ENCODE data around the gene UBAP2.
A peak's percentile ranks its signal among the peaks of the same experiment; 100 is the strongest.

UBAP2 gene

GRCh38 chr9:33917036-33917435, 131.7 kb downstream of the UBAP2 start:
- FAIRE-seq (no peak), DNase-seq (ENCODE audit: insufficient read length, low spot score) (no peak)
- TF ChIP-seq POLR2A (IDR thresholded peaks at IDR 0.05; ENCODE audit: low read depth, low read length) (no peak), POLR2AphosphoS5 (IDR thresholded peaks at IDR 0.05; ENCODE audit: low read depth, low read length) (no peak), POU2F2 (IDR thresholded peaks at IDR 0.05; ENCODE audit: low read depth, low read length) (no peak), SPI1 (IDR thresholded peaks at IDR 0.05; ENCODE audit: low read depth, low read length) (no peak), PAX5 (IDR thresholded peaks at IDR 0.05; ENCODE audit: insufficient read depth, low read length, severe bottlenecking) (no peak), TAF1 (IDR thresholded peaks at IDR 0.05; ENCODE audit: low read depth, low read length) (no peak)

DNA sequence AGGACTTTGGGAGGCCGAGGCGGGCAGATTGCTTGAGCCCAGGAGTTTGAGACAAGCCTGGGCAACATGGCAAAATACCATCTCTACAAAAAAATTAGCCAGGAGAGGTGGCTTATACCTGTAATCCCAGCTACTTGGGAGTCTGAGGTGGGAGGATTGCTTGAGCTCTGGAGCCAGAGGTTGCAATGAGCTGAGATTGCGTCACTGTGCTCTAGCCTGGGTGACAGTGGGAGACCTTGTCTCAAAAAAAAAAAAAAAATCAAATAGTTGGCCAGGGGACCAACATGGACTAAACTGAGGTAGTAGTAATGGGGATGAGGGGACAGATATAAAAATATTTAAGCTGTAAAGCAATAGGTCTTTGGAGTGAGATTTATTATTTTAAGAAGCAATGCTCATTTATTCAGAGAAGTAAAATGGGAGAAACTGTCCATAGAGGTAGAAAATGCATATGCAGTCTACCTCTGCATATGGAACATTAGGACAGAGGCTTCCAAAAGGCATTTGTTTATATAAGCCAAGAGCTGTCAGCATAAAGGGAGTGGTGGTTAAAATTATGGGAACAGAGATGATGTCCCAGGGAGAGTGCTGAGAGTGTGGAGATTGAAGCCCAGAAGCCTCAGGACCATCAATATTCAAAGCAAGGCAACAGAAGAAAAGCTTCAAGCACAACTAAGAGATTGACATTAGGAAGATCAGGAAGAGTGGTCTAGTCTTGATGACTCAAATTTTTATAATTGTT, 133.6 kb downstream of the UBAP2 start:
- DNase-seq (ENCODE audit: insufficient read length, low spot score) (no peak), FAIRE-seq (no peak)
- TF ChIP-seq POU2F2 (IDR thresholded peaks at IDR 0.05; ENCODE audit: low read depth, low read length) (no peak), POLR2A (IDR thresholded peaks at IDR 0.05; ENCODE audit: low read depth, low read length) (no peak), SPI1 (IDR thresholded peaks at IDR 0.05; ENCODE audit: low read depth, low read length) (no peak)

- DNase-seq (ENCODE audit: insufficient read length, low spot score) (no peak), FAIRE-seq (no peak)
- no peak for TF ChIP-seq PAX5 (IDR thresholded peaks at IDR 0.05; ENCODE audit: insufficient read depth, low read length, severe bottlenecking)
Observed at GRCh38 chr9:33913541-33913940, 135.1 kb downstream of the UBAP2 start.

DNA sequence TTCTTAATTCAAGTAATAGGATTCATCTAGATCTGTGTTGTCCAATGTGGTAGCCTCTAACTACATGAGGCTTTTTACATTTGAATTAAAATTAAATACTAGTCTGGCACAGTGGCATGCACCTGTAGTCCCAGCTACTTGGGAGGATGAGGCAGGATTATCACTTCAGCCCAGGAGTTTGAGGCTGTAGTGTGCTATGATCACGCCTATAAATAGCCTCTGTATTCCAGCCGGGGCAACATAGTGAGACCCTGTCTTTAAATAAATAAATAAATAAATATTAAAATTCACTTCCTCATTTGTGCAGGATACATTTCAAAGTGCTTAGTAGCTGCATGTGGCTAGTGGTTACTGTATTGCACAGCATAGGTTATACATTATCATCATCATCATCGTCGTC, 139.9 kb downstream of the UBAP2 start:
- no peak for TF ChIP-seq SPI1 (IDR thresholded peaks at IDR 0.05; ENCODE audit: low read depth, low read length)
- TF ChIP-seq POLR2AphosphoS5 (IDR thresholded peaks at IDR 0.05; ENCODE audit: low read depth, low read length), result no peak
- TF ChIP-seq PAX5 (IDR thresholded peaks at IDR 0.05; ENCODE audit: insufficient read depth, low read length, severe bottlenecking), result no peak
- TF ChIP-seq POLR2A (IDR thresholded peaks at IDR 0.05; ENCODE audit: low read depth, low read length), result no peak
- TF ChIP-seq POU2F2 (IDR thresholded peaks at IDR 0.05; ENCODE audit: low read depth, low read length), result no peak
- no peak for TF ChIP-seq TAF1 (IDR thresholded peaks at IDR 0.05; ENCODE audit: low read depth, low read length)
- FAIRE-seq (no peak), DNase-seq (ENCODE audit: insufficient read length, low spot score) (no peak)

GRCh38 chr9:33908114-33908513, 140.6 kb downstream of the UBAP2 start:
- TF ChIP-seq POLR2A (IDR thresholded peaks at IDR 0.05; ENCODE audit: low read depth, low read length) (no peak), PAX5 (IDR thresholded peaks at IDR 0.05; ENCODE audit: insufficient read depth, low read length, severe bottlenecking) (no peak), TAF1 (IDR thresholded peaks at IDR 0.05; ENCODE audit: low read depth, low read length) (no peak)
- DNase-seq (ENCODE audit: insufficient read length, low spot score) (no peak), FAIRE-seq (no peak)

GRCh38 chr9:33907347-33907746, 141.3 kb downstream of the UBAP2 start:
- DNase-seq (ENCODE audit: insufficient read length, low spot score) (no peak), FAIRE-seq (no peak)
- TF ChIP-seq PAX5 (IDR thresholded peaks at IDR 0.05; ENCODE audit: insufficient read depth, low read length, severe bottlenecking), result no peak
- TF ChIP-seq POU2F2 (IDR thresholded peaks at IDR 0.05; ENCODE audit: low read depth, low read length), result no peak
- TF ChIP-seq SPI1 (IDR thresholded peaks at IDR 0.05; ENCODE audit: low read depth, low read length), result no peak
- TF ChIP-seq POLR2A (IDR thresholded peaks at IDR 0.05; ENCODE audit: low read depth, low read length), result no peak
- TF ChIP-seq POLR2AphosphoS5 (IDR thresholded peaks at IDR 0.05; ENCODE audit: low read depth, low read length), result no peak
- TF ChIP-seq TAF1 (IDR thresholded peaks at IDR 0.05; ENCODE audit: low read depth, low read length), result no peak

GRCh38 chr9:33906769-33907168, 141.9 kb downstream of the UBAP2 start:
- DNase-seq (ENCODE audit: insufficient read length, low spot score), result no peak
- FAIRE-seq, result no peak
- TF ChIP-seq POU2F2 (IDR thresholded peaks at IDR 0.05; ENCODE audit: low read depth, low read length), result no peak
- TF ChIP-seq SPI1 (IDR thresholded peaks at IDR 0.05; ENCODE audit: low read depth, low read length), result no peak
- no peak for TF ChIP-seq POLR2AphosphoS5 (IDR thresholded peaks at IDR 0.05; ENCODE audit: low read depth, low read length)
- TF ChIP-seq PAX5 (IDR thresholded peaks at IDR 0.05; ENCODE audit: insufficient read depth, low read length, severe bottlenecking), result no peak
- TF ChIP-seq POLR2A (IDR thresholded peaks at IDR 0.05; ENCODE audit: low read depth, low read length), result no peak
- TF ChIP-seq TAF1 (IDR thresholded peaks at IDR 0.05; ENCODE audit: low read depth, low read length), result no peak

DNA sequence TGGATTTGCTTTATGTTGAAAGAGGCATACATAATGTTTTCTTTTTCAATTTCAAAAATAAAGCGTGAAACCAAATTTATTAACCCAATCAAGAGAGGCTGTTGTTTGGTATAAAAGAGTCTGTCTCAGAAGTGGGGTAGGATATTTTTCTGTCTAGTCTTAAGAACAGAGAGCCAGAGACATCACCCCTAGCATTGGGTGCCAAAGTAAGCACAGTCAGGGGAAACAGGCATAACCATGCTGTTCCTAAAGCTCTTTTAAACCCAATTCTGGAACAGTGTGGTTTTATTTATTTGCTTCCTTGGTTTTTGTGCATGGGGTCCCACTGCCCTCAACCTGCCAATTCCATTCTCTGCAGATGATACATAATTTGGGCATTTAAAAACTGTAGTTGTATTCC, 143.6 kb downstream of the UBAP2 start:
- no peak for DNase-seq (ENCODE audit: insufficient read length, low spot score)
- FAIRE-seq, result no peak
- no peak for TF ChIP-seq PAX5 (IDR thresholded peaks at IDR 0.05; ENCODE audit: insufficient read depth, low read length, severe bottlenecking)
- no peak for TF ChIP-seq TAF1 (IDR thresholded peaks at IDR 0.05; ENCODE audit: low read depth, low read length)
- TF ChIP-seq POU2F2 (IDR thresholded peaks at IDR 0.05; ENCODE audit: low read depth, low read length), result no peak
- no peak for TF ChIP-seq POLR2AphosphoS5 (IDR thresholded peaks at IDR 0.05; ENCODE audit: low read depth, low read length)

GRCh38 chr9:33903157-33903780, 145.4 kb downstream of the UBAP2 start:
- DNase-seq (ENCODE audit: insufficient read length, low spot score), result no peak

GRCh38 chr9:33894316-33894715, 154.4 kb downstream of the UBAP2 start:
- FAIRE-seq (no peak), DNase-seq (ENCODE audit: insufficient read length, low spot score) (no peak)
- TF ChIP-seq POLR2AphosphoS5 (IDR thresholded peaks at IDR 0.05; ENCODE audit: low read depth, low read length), result no peak
- TF ChIP-seq SPI1 (IDR thresholded peaks at IDR 0.05; ENCODE audit: low read depth, low read length), result no peak
- no peak for TF ChIP-seq TAF1 (IDR thresholded peaks at IDR 0.05; ENCODE audit: low read depth, low read length)

More at GRCh38 chr9:33903157-33903780, 145.4 kb downstream of the UBAP2 start:
- FAIRE-seq, result no peak
- TF ChIP-seq PAX5 (IDR thresholded peaks at IDR 0.05; ENCODE audit: insufficient read depth, low read length, severe bottlenecking) (no peak), SPI1 (IDR thresholded peaks at IDR 0.05; ENCODE audit: low read depth, low read length) (peak; percentile 67)
